ENCODE data around the gene UBAP2. TPM values are rescaled to one million over a fixed set of nuclear protein-coding genes. Genes with fewer than 3 reads are reported as not detected.

Gene UBAP2
- total RNA-seq, 1 donor from 2014 or later = 87.7 TPM

DNA sequence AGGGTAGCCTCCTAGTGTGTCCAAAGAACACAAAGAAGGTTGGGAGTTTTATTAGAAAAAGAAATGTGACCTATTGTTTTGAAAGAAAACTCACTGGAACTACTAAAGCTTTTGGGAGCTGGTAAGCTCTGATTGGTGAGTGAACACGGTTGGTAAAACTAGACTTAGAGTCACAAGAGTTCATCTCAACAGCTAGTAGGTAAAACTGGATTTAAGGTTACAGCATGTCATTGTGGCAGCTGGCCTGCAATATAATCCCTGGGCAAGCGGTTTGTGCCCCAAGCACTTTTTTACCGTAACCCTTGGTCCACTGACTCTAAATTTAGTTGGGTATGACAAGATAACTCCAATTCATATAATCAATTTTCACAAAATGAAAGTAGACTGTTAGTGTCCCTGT is 47.4 kb downstream of the UBAP2 start:
- Mint-ChIP-seq H3K27ac (ENCODE audit: unreplicated experiment) (no peak overlapping the region), H3K9me3 (ENCODE audit: unreplicated experiment) (no peaks in the 10 kb centered on the region), H3K4me1 (ENCODE audit: unreplicated experiment) (no peaks in the 10 kb centered on the region), H3K4me3 (ENCODE audit: unreplicated experiment) (no peak overlapping the region), H3K36me3 (ENCODE audit: low read depth, unreplicated experiment) (peaks cover 4% of the 10 kb centered on the region), H3K27me3 (ENCODE audit: unreplicated experiment) (no peaks in the 10 kb centered on the region)
- TF ChIP-seq, protein P1, sequence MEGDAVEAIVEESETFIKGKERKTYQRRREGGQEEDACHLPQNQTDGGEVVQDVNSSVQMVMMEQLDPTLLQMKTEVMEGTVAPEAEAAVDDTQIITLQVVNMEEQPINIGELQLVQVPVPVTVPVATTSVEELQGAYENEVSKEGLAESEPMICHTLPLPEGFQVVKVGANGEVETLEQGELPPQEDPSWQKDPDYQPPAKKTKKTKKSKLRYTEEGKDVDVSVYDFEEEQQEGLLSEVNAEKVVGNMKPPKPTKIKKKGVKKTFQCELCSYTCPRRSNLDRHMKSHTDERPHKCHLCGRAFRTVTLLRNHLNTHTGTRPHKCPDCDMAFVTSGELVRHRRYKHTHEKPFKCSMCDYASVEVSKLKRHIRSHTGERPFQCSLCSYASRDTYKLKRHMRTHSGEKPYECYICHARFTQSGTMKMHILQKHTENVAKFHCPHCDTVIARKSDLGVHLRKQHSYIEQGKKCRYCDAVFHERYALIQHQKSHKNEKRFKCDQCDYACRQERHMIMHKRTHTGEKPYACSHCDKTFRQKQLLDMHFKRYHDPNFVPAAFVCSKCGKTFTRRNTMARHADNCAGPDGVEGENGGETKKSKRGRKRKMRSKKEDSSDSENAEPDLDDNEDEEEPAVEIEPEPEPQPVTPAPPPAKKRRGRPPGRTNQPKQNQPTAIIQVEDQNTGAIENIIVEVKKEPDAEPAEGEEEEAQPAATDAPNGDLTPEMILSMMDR (IDR thresholded peaks at IDR 0.05; ENCODE audit: unreplicated experiment) = no peak
- no peak for DNase-seq (ENCODE audit: low spot score)

DNA sequence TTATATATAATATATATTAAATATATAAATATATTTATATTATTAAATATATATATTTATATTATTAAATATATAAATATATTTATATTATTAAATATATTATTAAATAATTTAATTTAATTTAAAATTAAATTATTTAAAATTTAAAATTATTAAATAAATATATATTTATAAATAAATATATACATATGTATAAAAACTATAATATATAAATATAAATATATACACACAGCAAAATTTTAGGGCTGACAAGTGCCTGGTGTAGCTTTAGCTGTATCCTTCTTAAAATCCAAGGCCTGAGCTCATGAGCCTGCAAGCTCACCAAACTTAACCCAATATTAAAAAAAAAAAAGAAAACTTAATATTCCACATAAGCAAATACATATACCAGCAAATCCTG is 53.2 kb downstream of the UBAP2 start:
- H3K4me1 Mint-ChIP-seq (ENCODE audit: unreplicated experiment) = no peaks in the 10 kb centered on the region
- no peak overlapping the region for H3K4me3 Mint-ChIP-seq (ENCODE audit: unreplicated experiment)
- peaks cover 8% of the 10 kb centered on the region for H3K36me3 Mint-ChIP-seq (ENCODE audit: low read depth, unreplicated experiment)
- no peaks in the 10 kb centered on the region for H3K27me3 Mint-ChIP-seq (ENCODE audit: unreplicated experiment)
- TF ChIP-seq, protein P1 (IDR thresholded peaks at IDR 0.05; ENCODE audit: unreplicated experiment) = no peak
- no peak for DNase-seq (ENCODE audit: low spot score)
- no peak overlapping the region for H3K27ac Mint-ChIP-seq (ENCODE audit: unreplicated experiment)
- no peaks in the 10 kb centered on the region for H3K9me3 Mint-ChIP-seq (ENCODE audit: unreplicated experiment)

DNA sequence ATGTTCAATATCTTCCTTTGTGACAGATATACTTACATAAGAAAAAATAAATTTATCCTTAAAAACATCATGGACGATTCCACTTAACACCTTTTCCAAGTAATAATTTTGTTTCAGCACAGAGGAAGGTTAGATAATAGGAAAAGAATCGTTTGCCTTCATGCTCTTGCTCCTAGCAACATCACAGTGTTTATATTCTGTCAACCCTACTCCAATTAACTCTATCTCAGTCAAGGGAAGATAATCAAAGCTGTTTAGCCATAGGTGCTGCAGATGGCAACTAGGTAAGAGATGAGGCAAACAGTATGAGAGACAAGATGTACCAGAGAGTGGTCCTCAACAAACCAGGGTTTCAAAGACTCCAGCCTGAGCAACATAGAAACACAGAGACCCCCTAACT is 55.6 kb downstream of the UBAP2 start:
- Mint-ChIP-seq H3K27ac (ENCODE audit: unreplicated experiment) (no peak overlapping the region), H3K4me1 (ENCODE audit: unreplicated experiment) (no peaks in the 10 kb centered on the region), H3K36me3 (ENCODE audit: low read depth, unreplicated experiment) (peaks cover 13% of the 10 kb centered on the region), H3K9me3 (ENCODE audit: unreplicated experiment) (no peaks in the 10 kb centered on the region), H3K27me3 (ENCODE audit: unreplicated experiment) (no peaks in the 10 kb centered on the region), H3K4me3 (ENCODE audit: unreplicated experiment) (no peak overlapping the region)
- no peak for DNase-seq (ENCODE audit: low spot score)
- TF ChIP-seq, protein P1 (IDR thresholded peaks at IDR 0.05; ENCODE audit: unreplicated experiment) = no peak

DNA sequence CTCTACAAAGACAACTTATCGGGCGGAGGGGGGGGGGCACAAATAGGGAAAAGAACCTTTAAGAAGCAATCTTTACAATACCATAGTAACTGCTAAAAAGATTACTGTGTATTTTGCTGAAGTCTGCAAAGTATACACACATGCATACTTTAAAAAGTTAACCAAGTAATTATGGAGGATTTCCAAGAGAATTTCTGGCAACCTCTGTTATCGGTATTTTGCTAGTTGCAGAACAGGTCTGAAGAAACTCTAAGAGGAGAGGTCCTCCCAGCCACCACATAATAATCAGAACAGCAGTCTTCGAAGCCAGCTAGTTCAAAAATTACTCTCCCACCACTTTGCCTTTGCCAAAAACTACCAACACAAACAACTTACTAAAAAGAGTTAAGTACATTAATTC is 56.1 kb downstream of the UBAP2 start:
- H3K27me3 Mint-ChIP-seq (ENCODE audit: unreplicated experiment) = no peaks in the 10 kb centered on the region
- H3K36me3 Mint-ChIP-seq (ENCODE audit: low read depth, unreplicated experiment) = peaks cover 13% of the 10 kb centered on the region
- no peak for DNase-seq (ENCODE audit: low spot score)
- H3K4me1 Mint-ChIP-seq (ENCODE audit: unreplicated experiment) = no peaks in the 10 kb centered on the region
- H3K27ac Mint-ChIP-seq (ENCODE audit: unreplicated experiment) = no peak overlapping the region
- no peaks in the 10 kb centered on the region for H3K9me3 Mint-ChIP-seq (ENCODE audit: unreplicated experiment)
- H3K4me3 Mint-ChIP-seq (ENCODE audit: unreplicated experiment) = no peak overlapping the region
- TF ChIP-seq, protein P1 (IDR thresholded peaks at IDR 0.05; ENCODE audit: unreplicated experiment) = no peak

DNA sequence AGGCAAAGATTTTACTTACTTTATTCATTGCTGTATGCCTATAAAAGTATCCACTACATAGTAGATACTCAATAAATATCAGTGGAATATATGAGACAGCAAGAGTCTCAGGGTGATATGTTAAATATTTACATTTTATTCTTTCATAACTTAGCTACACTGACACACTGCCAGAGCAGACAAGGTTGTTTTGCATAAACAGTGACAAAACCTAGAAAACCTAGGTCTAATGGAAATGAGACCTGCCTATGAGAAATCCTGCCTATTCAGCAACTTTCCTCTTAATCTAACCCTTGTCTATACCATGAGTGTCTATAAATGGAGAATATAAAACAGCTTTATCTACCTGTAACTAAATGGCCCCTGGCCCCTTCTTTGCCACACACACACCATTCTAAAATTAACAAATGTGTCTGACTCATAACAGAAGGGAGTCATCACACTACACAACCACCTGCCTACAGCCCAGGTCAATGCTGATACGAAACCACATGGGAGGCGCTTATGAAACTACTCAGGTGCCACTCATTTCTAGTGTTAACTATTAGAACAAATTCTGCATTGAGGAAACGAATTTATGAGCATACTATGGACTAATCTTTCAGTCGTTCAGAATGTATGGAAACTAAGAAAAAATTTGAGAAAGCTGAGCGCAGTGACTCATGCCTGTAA is 60.3 kb downstream of the UBAP2 start:
- Mint-ChIP-seq H3K4me3 (ENCODE audit: unreplicated experiment) (no peak overlapping the region), H3K9me3 (ENCODE audit: unreplicated experiment) (no peaks in the 10 kb centered on the region), H3K27me3 (ENCODE audit: unreplicated experiment) (no peaks in the 10 kb centered on the region), H3K4me1 (ENCODE audit: unreplicated experiment) (no peaks in the 10 kb centered on the region), H3K36me3 (ENCODE audit: low read depth, unreplicated experiment) (peaks cover 26% of the 10 kb centered on the region), H3K27ac (ENCODE audit: unreplicated experiment) (no peak overlapping the region)
- TF ChIP-seq, protein P1 (IDR thresholded peaks at IDR 0.05; ENCODE audit: unreplicated experiment) = no peak
- no peak for DNase-seq (ENCODE audit: low spot score)
